Neural cell (in vitro differentiated cells): ENCODE measurements around the gene MAP3K15. TPM values are rescaled to one million over a fixed set of nuclear protein-coding genes. Genes with fewer than 3 reads are reported as not detected.
"Not testable (repeated sequence)": the region's sequence is repeated elsewhere in the genome, so short reads cannot be mapped to it uniquely, and the experiment has no call there.

Experiments used
- H2AFZ ChIP-seq: fragments of 200-600, 300-800 bp; sonication (generic), shearing (Covaris generic); 2 replicates; pipeline ENCODE4 v1.6.0; 2014; ENCODE audit warnings: low read depth, mild to moderate bottlenecking, antibody characterized with exemption, low read length, moderate library complexity
- H3F3A ChIP-seq: fragments of 200-600 bp; shearing (Covaris generic); 2 replicates; pipeline ENCODE4 v1.6.1; 2016; ENCODE audit warnings: mild to moderate bottlenecking, moderate library complexity, mixed read lengths, antibody characterized with exemption, low read length; ENCODE audit not compliant: insufficient read depth, poor library complexity, severe bottlenecking
- H3K27ac ChIP-seq: fragments of 200-600, 300-800 bp; sonication (generic), shearing (Covaris generic); 2 replicates; pipeline ENCODE4 v1.5.1; 2014; ENCODE audit warnings: mild to moderate bottlenecking, low read length, moderate library complexity
- H3K27me3 ChIP-seq: fragments of 300-800, 200-600 bp; sonication (generic), shearing (Covaris generic); 2 replicates; pipeline ENCODE4 v1.6.0; 2014; ENCODE audit warnings: mild to moderate bottlenecking, low read depth, low read length, moderate library complexity; ENCODE audit not compliant: insufficient read depth
- H3K36me3 ChIP-seq: fragments of 300-800, 200-600 bp; sonication (generic), shearing (Covaris generic); 2 replicates; pipeline ENCODE4 v1.5.1; 2014; ENCODE audit warnings: mild to moderate bottlenecking, antibody characterized with exemption, low read length, moderate library complexity; ENCODE audit not compliant: insufficient read depth
- H3K4me2 ChIP-seq: fragments of 300-800, 200-600 bp; sonication (generic), shearing (Covaris generic); 2 replicates; pipeline ENCODE4 v1.6.0; 2014; ENCODE audit warnings: mild to moderate bottlenecking, low read length
- H3K4me3 ChIP-seq: fragments of 300-800, 200-600 bp; sonication (generic), shearing (Covaris generic); 2 replicates; pipeline ENCODE4 v1.5.1; 2014; ENCODE audit warnings: mild to moderate bottlenecking, low read length, moderate library complexity
- H3K79me2 ChIP-seq: fragments of 200-600 bp; shearing (Covaris generic); replicated peaks from 2 replicates; pipeline ENCODE4 v1.6.0; 2014; ENCODE audit warnings: mild to moderate bottlenecking, low read length, moderate library complexity; ENCODE audit not compliant: insufficient read depth
- H3K9ac ChIP-seq: fragments of 300-800, 200-600 bp; sonication (generic), shearing (Covaris generic); 2 replicates; pipeline ENCODE4 v1.6.1; 2016; ENCODE audit warnings: mild to moderate bottlenecking, low read length, mixed read lengths
- H3K9me2 ChIP-seq: fragments of 200-600 bp; shearing (Covaris generic); 2 replicates; pipeline ENCODE4 v1.6.1; 2016; ENCODE audit warnings: mild to moderate bottlenecking, low read length, mixed read lengths; ENCODE audit not compliant: insufficient read depth
- H3K9me3 ChIP-seq: fragments of 200-600, 300-800 bp; sonication (generic), shearing (Covaris generic); 2 replicates; pipeline ENCODE4 v1.6.1; 2016; ENCODE audit warnings: mild to moderate bottlenecking, mixed run types, low read length, moderate library complexity, mixed read lengths
- H4K20me1 ChIP-seq: fragments of 200-600 bp; shearing (Covaris generic); 2 replicates; pipeline ENCODE4 v1.6.1; 2016; ENCODE audit warnings: mild to moderate bottlenecking, mixed run types; ENCODE audit not compliant: insufficient read depth
- CTCF ChIP-seq: fragments of 450-650 bp; IDR thresholded peaks from 2 replicates; pipeline ENCODE4 v1.5.1; 2014; ENCODE audit warnings: antibody characterized with exemption, mild to moderate bottlenecking, moderate library complexity; ENCODE audit not compliant: poor library complexity, severe bottlenecking
- EP300 ChIP-seq: fragments of 450-650 bp; conservative IDR thresholded peaks from 2 replicates; pipeline ENCODE4 v1.6.1; 2014; ENCODE audit warnings: antibody characterized with exemption, mild to moderate bottlenecking, moderate library complexity; ENCODE audit not compliant: poor library complexity, severe bottlenecking
- EZH2 ChIP-seq: fragments of 200-600, 300-800 bp; shearing (Covaris generic), sonication (generic); IDR thresholded peaks from 2 replicates; pipeline ENCODE4 v1.6.1; 2014; ENCODE audit warnings: antibody characterized with exemption, low read length, borderline replicate concordance, mild to moderate bottlenecking; ENCODE audit not compliant: insufficient read depth, poor library complexity, severe bottlenecking
- MXI1 ChIP-seq: fragments of 450-650 bp; conservative IDR thresholded peaks from 2 replicates; pipeline ENCODE4 v1.6.1; 2014; ENCODE audit warnings: antibody characterized with exemption, mild to moderate bottlenecking; ENCODE audit not compliant: poor library complexity, severe bottlenecking
- POLR2AphosphoS5 ChIP-seq: IDR thresholded peaks from 2 replicates; pipeline ENCODE4 v1.6.1; 2012
- RAD21 ChIP-seq: fragments of 450-650 bp; conservative IDR thresholded peaks from 2 replicates; pipeline ENCODE4 v1.6.1; 2014; ENCODE audit warnings: antibody characterized with exemption, mild to moderate bottlenecking, moderate library complexity
- SMC3 ChIP-seq: fragments of 450-650 bp; conservative IDR thresholded peaks from 2 replicates; pipeline ENCODE4 v1.6.1; 2014; ENCODE audit warnings: antibody characterized with exemption, mild to moderate bottlenecking, moderate library complexity; ENCODE audit not compliant: poor library complexity
- TAF1 ChIP-seq: IDR thresholded peaks from 2 replicates; pipeline ENCODE4 v1.6.1; 2012; ENCODE audit warnings: low read depth
- polyA plus RNA-seq: library from polyadenylated mRNA; depleted of rRNA; stranded (reverse); fragments of >200 nt; gene quantifications from 2 replicates; pipeline ENCODE4 v1.2.3, GENCODE V29; 2014
- TF ChIP-seq, protein P1 (sequence below): IDR thresholded peaks from 2 replicates; pipeline ENCODE4 v1.6.1; 2012; ENCODE audit warnings: borderline replicate concordance

The MAP3K15 gene
- polyA plus RNA-seq, 1 donor from 2014 or later: not detected

DNA sequence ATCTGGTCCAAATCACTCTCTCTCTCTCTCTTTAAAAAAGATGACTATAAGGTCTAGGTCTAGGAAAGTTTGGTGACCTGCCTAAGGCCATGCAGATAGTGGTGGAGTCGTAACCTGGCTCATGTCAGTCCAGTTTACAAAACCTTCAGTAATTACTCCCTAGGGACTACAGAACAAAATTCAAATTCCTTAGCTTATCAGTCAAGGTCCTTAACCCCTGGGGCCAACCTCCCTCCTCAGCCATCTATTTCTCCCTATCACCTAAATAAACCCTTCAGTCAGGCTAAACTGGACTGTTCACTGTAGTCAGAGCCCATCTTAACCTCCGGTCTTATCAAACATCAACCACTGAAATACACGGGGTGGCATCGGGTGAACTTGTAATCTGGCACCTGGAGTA is 68.9 kb downstream of the MAP3K15 start:
- Histone ChIP-seq H3K4me3 (no peak overlapping the region), H3K9ac (no peak overlapping the region), H3K4me2 (no peak overlapping the region), H3K9me2 (no peaks in the 10 kb centered on the region), H3K79me2 (no peaks in the 10 kb centered on the region), H3K27ac (no peak overlapping the region), H3F3A (no peaks in the 10 kb centered on the region), H3K36me3 (no peaks in the 10 kb centered on the region), H3K27me3 (no peaks in the 10 kb centered on the region), H2AFZ (no peak overlapping the region), H4K20me1 (no peaks in the 10 kb centered on the region), H3K9me3 (no peaks in the 10 kb centered on the region)
- TF ChIP-seq EZH2 (no peak), TAF1 (no peak), POLR2AphosphoS5 (no peak), CTCF (no peak), MXI1 (no peak), SMC3 (no peak), EP300 (no peak), RAD21 (no peak)
- TF ChIP-seq, protein P1, sequence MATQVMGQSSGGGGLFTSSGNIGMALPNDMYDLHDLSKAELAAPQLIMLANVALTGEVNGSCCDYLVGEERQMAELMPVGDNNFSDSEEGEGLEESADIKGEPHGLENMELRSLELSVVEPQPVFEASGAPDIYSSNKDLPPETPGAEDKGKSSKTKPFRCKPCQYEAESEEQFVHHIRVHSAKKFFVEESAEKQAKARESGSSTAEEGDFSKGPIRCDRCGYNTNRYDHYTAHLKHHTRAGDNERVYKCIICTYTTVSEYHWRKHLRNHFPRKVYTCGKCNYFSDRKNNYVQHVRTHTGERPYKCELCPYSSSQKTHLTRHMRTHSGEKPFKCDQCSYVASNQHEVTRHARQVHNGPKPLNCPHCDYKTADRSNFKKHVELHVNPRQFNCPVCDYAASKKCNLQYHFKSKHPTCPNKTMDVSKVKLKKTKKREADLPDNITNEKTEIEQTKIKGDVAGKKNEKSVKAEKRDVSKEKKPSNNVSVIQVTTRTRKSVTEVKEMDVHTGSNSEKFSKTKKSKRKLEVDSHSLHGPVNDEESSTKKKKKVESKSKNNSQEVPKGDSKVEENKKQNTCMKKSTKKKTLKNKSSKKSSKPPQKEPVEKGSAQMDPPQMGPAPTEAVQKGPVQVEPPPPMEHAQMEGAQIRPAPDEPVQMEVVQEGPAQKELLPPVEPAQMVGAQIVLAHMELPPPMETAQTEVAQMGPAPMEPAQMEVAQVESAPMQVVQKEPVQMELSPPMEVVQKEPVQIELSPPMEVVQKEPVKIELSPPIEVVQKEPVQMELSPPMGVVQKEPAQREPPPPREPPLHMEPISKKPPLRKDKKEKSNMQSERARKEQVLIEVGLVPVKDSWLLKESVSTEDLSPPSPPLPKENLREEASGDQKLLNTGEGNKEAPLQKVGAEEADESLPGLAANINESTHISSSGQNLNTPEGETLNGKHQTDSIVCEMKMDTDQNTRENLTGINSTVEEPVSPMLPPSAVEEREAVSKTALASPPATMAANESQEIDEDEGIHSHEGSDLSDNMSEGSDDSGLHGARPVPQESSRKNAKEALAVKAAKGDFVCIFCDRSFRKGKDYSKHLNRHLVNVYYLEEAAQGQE: no peak

DNA sequence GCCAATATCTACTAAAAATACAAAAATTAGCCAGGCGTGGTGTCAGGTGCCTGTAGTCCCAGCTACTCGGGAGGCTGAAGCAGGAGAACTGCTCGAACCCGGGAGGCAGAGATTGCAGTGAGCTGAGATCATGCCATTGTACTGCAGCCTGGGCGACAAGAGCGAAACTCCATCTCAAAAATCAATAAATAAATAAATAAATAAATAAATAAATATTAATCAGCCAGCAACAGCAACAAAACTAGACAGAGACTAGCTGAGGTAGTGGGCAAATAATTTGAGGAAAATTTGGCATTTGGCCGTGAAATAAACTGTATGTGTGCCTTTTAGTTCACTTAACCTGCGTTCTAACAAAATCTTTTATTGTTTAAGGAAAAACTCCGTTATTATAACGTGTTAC is 69.5 kb downstream of the MAP3K15 start:
- H4K20me1 ChIP-seq, H3K36me3 ChIP-seq, H3K27ac ChIP-seq, H3K4me2 ChIP-seq, H3K4me3 ChIP-seq, H3K9me2 ChIP-seq, H3K9ac ChIP-seq, H3K79me2 ChIP-seq, H3K9me3 ChIP-seq, H3K27me3 ChIP-seq, H2AFZ ChIP-seq, H3F3A ChIP-seq: not testable (repeated sequence)

DNA sequence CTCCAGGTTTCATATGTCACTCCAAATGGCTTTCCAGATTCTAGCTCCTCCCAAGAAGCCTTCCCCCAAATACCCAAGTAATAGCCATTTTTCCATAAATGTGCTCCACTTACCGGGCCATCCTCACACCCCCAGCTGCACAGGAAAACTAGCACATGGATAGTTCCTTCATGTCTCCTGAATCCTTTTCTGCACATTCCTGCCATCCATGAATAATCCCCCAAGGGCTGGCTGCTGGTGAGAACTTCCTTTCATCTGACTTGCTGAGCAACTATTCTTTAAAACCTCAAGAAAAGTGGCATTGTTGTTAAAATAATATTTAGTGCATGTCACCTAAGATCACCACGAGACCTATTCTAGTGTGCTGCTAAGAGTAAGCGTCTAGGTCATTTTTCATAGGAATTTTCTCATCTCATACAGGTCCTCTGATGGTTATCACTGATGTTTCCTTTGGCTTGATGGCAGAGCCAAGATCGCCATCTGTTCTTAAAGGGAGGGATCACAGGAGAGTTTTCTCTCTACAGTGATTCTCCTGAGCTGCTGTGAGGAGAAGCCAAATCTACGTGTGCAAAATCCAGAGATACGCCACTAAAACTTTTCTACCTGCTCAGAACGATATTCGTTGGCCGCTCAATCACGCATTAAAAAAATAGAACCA is 71.3 kb downstream of the MAP3K15 start:
- no peak overlapping the region for H3K4me2 ChIP-seq
- no peak overlapping the region for H2AFZ ChIP-seq
- TF ChIP-seq EZH2: no peak
- TF ChIP-seq POLR2AphosphoS5: no peak
- no peak for TF ChIP-seq SMC3
- no peak for TF ChIP-seq EP300
- TF ChIP-seq, protein P1: no peak
- TF ChIP-seq CTCF: no peak
- no peak for TF ChIP-seq RAD21
- TF ChIP-seq TAF1: no peak
- no peak for TF ChIP-seq MXI1
- no peaks in the 10 kb centered on the region for H3K27me3 ChIP-seq
- H3K36me3 ChIP-seq: no peaks in the 10 kb centered on the region
- no peak overlapping the region for H3K27ac ChIP-seq
- no peak overlapping the region for H3K4me3 ChIP-seq
- H3K9ac ChIP-seq: no peak overlapping the region
- H3K9me2 ChIP-seq: no peaks in the 10 kb centered on the region
- no peaks in the 10 kb centered on the region for H3K79me2 ChIP-seq
- no peaks in the 10 kb centered on the region for H3F3A ChIP-seq
- no peaks in the 10 kb centered on the region for H3K9me3 ChIP-seq
- no peaks in the 10 kb centered on the region for H4K20me1 ChIP-seq
